Aorta (tissue), 5 donors: ENCODE data around the gene SHISA2. TPM values are rescaled to one million over a fixed set of nuclear protein-coding genes. Genes with fewer than 3 reads are reported as not detected.

Experiments used
- ATAC-seq: fragments of 200-7000 bp; cut with Tn5 transposase; one replicate; pipeline ENCODE4 v1.9.1; 2022; ENCODE audit warnings: moderate library complexity; ENCODE audit not compliant: low FRiP score
- DNase-seq, 2 donors: peaks; one replicate each; pipeline ENCODE4 v3.0.0-alpha.2; 2020
- H3K27ac ChIP-seq, 2 donors: one replicate each; pipeline ENCODE4 v1.5.1; 2013; ENCODE audit warnings: low read length in 2 of 2, mild to moderate bottlenecking in 2 of 2, moderate library complexity in 2 of 2, control low read depth in 1 of 2, inconsistent platforms in 1 of 2, low read depth in 1 of 2
- H3K27me3 ChIP-seq, 2 donors: one replicate each; pipeline ENCODE4 v1.6.1; 2013; ENCODE audit warnings: control low read depth in 1 of 2, low read length in 1 of 2, mild to moderate bottlenecking in 1 of 2, moderate library complexity in 1 of 2; ENCODE audit not compliant: insufficient read depth in 2 of 2, control insufficient read depth in 1 of 2
- H3K36me3 ChIP-seq, 2 donors: one replicate each; pipeline ENCODE4 v1.6.1; 2013; ENCODE audit warnings: control low read depth in 1 of 2, low read length in 1 of 2, mild to moderate bottlenecking in 1 of 2; ENCODE audit not compliant: insufficient read depth in 2 of 2, control insufficient read depth in 1 of 2
- H3K4me1 ChIP-seq, 2 donors: one replicate each; pipeline ENCODE4 v1.6.1; 2013; ENCODE audit warnings: low read length in 2 of 2, control low read depth in 1 of 2, mild to moderate bottlenecking in 1 of 2, moderate library complexity in 1 of 2; ENCODE audit not compliant: insufficient read depth in 2 of 2, control insufficient read depth in 1 of 2
- H3K4me3 ChIP-seq, 2 donors: one replicate each; pipeline ENCODE4 v1.5.1; 2013; ENCODE audit warnings: low read length in 2 of 2, control low read depth in 1 of 2, mild to moderate bottlenecking in 1 of 2
- H3K9me3 ChIP-seq: one replicate; pipeline ENCODE4 v1.6.1; 2013; ENCODE audit warnings: mild to moderate bottlenecking, low read length; ENCODE audit not compliant: control insufficient read depth
- WGBS, 2 donors: extraction: QIAGEN DNeasy Blood & Tissue Kit; methylation state at CpG; one replicate each; pipeline ENCODE4 v1.1.7; 2013; 5-methylcytosine and 5-hydroxymethylcytosine counted together
- intact Hi-C, 2 donors: fragments of 100-400 bp; cut with DNase I; formaldehyde crosslinking; loops; one replicate each; pipeline versions ENCODE4 v1.14.2 to v1.15.0; 2022
- polyA plus RNA-seq, 2 donors: library from polyadenylated mRNA; stranded (reverse); fragments of 200-250 nt; gene quantifications; one replicate each; pipeline ENCODE4 v1.2.3, GENCODE V29; 2013
- total RNA-seq, 2 donors: library from RNA; stranded (reverse); fragmentation: NEBNext Ultra II Directional; extraction: Animal tissue kit (Norgen Biotek cat#: 25700); gene quantifications; one replicate each; pipeline ENCODE4 v1.2.1, GENCODE V29; 2021
- donor health status: healthy with polysubstance abuse.
- donor health status: Bipolar disorder and iron deficiency.
- donor health status: DM: no; HTN: no; CAD: no.
- donor health status: DM: no; HTN: no; CAD: no.
- donor health status: DM: yes; HTN: yes; CAD: no.

The SHISA2 gene
- total and polyA plus RNA-seq, 4 donors: 0.19 to 0.66 TPM; not detected in 2

DNA sequence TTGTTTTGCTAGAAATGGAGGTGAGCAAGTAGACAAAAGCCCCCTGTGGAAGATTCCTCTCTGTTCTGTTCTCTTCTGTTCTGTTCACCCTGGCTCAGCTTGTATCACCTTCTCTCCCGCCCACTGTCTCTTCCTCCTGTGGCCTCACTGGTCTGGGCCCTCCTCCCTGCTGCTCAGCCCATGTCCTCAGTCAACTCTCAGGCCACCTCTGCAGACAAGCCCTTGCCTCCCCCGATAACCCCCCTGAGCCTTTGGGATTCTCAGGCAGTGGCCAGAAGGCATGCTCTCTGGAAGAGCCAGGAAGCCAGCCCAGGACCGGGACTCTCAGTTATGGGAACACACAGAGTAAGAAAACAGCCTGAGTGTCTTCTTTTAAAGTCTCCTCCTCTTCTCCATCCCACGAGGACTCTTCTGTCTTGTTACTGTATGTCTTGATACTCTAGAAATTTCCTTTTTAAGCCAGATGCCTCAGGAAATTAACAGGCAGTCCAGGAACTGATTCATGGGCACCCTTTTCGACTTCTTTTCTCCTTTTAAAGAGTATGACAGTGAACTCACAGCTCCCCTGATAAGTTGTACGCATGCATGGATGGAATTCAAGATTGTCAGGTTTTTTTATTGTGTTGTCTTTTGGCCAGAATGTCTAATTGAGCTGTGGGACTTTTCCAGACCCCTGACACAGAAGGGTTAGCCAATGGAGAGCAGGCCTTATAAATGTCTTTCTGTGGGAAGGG lies 33.7 kb downstream of the SHISA2 start:
- Histone ChIP-seq H3K4me3 (no peak overlapping the region), H3K9me3 (no peaks in the 10 kb centered on the region), H3K27ac (no peak overlapping the region), H3K4me1 (no peaks in the 10 kb centered on the region), H3K36me3 (no peaks in the 10 kb centered on the region), H3K27me3 (no peaks in the 10 kb centered on the region)
- DNase-seq (no peak), ATAC-seq (no peak)
- intact Hi-C loops: no loop called here
- 78% methylated on average over 6 of the region's 6 CpGs for WGBS, 2 donors

DNA sequence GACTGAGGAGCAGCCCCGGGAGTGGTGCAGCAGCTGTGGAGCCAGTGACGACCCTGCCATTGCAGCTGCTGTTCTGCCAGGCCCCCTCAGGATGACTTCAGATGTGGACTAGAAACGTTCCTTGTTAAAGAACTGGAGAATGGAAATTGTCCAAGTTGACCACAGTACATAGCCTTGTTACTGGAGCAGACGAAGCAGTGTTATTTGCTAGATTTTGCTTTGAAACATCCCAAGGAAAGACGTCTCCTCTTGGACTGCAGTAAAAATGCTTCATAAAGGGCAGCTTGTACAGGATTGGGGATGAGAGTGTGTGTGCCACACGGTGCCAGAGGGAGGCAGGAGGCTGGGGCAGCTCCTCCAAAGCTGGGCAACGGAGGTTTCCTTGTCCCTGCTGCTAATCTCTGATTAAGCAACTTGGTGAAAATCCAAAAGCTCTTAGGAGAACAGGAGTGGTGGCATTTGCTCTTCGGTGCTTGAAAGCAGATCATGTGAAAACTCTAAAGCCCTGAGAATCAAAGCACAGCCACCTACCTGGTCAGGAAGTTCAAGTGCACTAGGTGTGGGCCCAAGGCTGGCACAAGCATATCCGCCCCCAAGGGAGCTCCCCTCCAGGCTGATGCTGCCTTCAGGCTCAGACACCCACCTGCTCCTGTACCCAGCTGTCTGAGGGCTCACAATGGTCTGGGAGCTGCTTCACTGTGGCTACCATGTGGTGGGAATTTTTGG lies 34.5 kb downstream of the SHISA2 start:
- Histone ChIP-seq H3K4me3 (no peak overlapping the region), H3K27me3 (no peaks in the 10 kb centered on the region), H3K36me3 (no peaks in the 10 kb centered on the region), H3K27ac (no peak overlapping the region), H3K4me1 (no peaks in the 10 kb centered on the region), H3K9me3 (no peaks in the 10 kb centered on the region)
- ATAC-seq (no peak), DNase-seq (no peak)
- intact Hi-C loops: no loop called here
- 33 to 42% methylated on average over 9 of the region's 9 CpGs for WGBS, 2 donors

GRCh38 chr13:26016189-26016588 lies 35.6 kb downstream of the SHISA2 start:
- H3K4me3 ChIP-seq: no peak overlapping the region
- no peaks in the 10 kb centered on the region for H3K36me3 ChIP-seq
- ATAC-seq (no peak), DNase-seq (no peak)
- intact Hi-C loops: no loop called here
- no peaks in the 10 kb centered on the region for H3K4me1 ChIP-seq
- H3K9me3 ChIP-seq: no peaks in the 10 kb centered on the region
- H3K27me3 ChIP-seq: no peaks in the 10 kb centered on the region
- 94 to 99% methylated on average over 6 of the region's 6 CpGs for WGBS, 2 donors
- no peak overlapping the region for H3K27ac ChIP-seq

- Histone ChIP-seq H3K9me3 (no peaks in the 10 kb centered on the region), H3K36me3 (no peaks in the 10 kb centered on the region), H3K27me3 (no peaks in the 10 kb centered on the region), H3K27ac (no peak overlapping the region), H3K4me3 (no peak overlapping the region), H3K4me1 (no peaks in the 10 kb centered on the region)
- 75 to 76% methylated on average over 10 of the region's 10 CpGs for WGBS, 2 donors
- intact Hi-C loops: no loop called here
- DNase-seq (no peak), ATAC-seq (no peak)
These were observed 36.3 kb downstream of the SHISA2 start for GRCh38 chr13:26015271-26016125.

- no peak for DNase-seq
- Histone ChIP-seq H3K4me3 (no peak overlapping the region), H3K9me3 (no peaks in the 10 kb centered on the region), H3K4me1 (no peaks in the 10 kb centered on the region), H3K27me3 (no peaks in the 10 kb centered on the region), H3K27ac (no peak overlapping the region), H3K36me3 (no peaks in the 10 kb centered on the region)
- ATAC-seq: no peak
- intact Hi-C loops: no loop called here
- 76 to 81% methylated on average over 9 of the region's 9 CpGs for WGBS, 2 donors
These were observed 38.8 kb downstream of the SHISA2 start for GRCh38 chr13:26012995-26013394.

- H3K9me3 ChIP-seq: no peaks in the 10 kb centered on the region
- ATAC-seq: no peak
- DNase-seq: no peak
- H3K36me3 ChIP-seq: no peaks in the 10 kb centered on the region
- H3K4me3 ChIP-seq: peak overlapping the region in 1 of 2 donors; percentile 6
- WGBS, 2 donors: 19 to 27% methylated on average over 45 to 53 of the region's 53 CpGs
- no peaks in the 10 kb centered on the region for H3K27me3 ChIP-seq
- intact Hi-C loops: no loop called here
- H3K27ac ChIP-seq: no peak overlapping the region
- H3K4me1 ChIP-seq: no peaks in the 10 kb centered on the region
These were observed 39.6 kb downstream of the SHISA2 start for GRCh38 chr13:26011996-26012821.

DNA sequence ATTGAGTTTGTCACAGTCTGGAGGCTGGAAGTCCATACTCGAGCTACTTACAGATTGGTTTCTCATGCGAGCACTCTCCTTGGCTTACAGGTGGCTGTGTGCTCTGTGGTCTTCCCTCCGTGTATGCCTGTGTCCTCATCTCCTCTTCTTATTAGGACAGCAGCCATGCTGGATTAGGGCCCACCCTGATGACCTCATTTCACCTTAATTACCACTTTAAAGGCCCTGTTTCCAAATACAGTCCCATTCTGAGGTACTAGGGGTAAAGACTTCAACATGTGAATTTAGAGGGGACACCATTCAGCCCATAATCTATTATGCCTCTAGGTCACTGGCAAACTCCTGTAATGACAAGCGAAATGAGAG lies 40.6 kb downstream of the SHISA2 start:
- H3K9me3 ChIP-seq: no peaks in the 10 kb centered on the region
- H3K36me3 ChIP-seq: no peaks in the 10 kb centered on the region
- WGBS, 2 donors: 92 to 93% methylated on average over 4 of the region's 4 CpGs
- no peaks in the 10 kb centered on the region for H3K27me3 ChIP-seq
- ATAC-seq (no peak), DNase-seq (no peak)
- no peak overlapping the region for H3K27ac ChIP-seq
- intact Hi-C loops: no loop called here
- no peak overlapping the region for H3K4me3 ChIP-seq
- H3K4me1 ChIP-seq: no peaks in the 10 kb centered on the region

- Histone ChIP-seq H3K4me1 (no peaks in the 10 kb centered on the region), H3K9me3 (no peaks in the 10 kb centered on the region), H3K4me3 (no peak overlapping the region), H3K36me3 (no peaks in the 10 kb centered on the region), H3K27ac (no peak overlapping the region), H3K27me3 (no peaks in the 10 kb centered on the region)
- DNase-seq (no peak), ATAC-seq (no peak)
- 62 to 66% methylated on average over 13 of the region's 13 CpGs for WGBS, 2 donors
- intact Hi-C loops: no loop called here
These were observed 41.2 kb downstream of the SHISA2 start for GRCh38 chr13:26010487-26011207.
